Measurements from ENCODE around the gene IL12RB2.

DNA sequence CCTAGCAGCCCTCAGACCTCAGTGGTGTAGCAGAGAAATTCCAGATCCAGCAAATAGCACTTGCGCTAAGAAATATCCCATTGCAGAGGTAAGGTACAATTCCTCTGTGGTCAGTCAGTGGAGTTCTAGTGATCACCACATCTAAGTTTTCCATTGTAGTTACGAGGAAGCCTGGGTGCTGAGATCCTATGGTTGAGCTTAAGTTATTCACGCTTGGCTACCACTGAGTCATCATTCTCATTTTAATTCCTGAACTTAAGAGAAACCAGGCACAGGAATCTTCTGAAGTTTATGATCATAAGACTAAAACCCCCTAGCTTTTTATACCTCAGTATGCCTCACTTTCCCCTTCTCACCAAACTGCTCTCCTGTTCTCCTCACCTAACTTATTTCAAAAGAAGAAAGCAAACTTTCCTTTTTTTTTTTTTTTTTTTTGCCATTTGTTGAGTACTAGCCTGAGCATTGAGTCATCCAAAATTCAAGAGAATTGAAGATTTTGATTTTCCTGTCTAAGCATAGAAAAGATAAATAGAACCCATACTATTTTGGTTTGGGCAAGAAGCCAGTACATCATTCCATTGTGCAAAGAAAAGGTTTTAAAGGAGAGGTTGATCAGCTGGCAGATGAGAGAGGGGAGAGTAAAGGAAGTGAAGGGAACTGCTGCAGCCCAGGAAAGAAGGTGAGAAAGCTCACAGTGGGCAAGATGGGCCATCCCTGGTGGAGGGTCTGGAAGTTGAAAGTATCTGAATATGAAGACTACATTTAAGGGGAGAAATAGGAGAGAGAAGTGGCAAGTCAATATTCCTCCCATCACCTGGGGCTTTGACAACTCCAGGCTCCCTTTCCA, 82.6 kb downstream of the IL12RB2 start:
- TF ChIP-seq CTCF (conservative IDR thresholded peaks at IDR 0.05; ENCODE audit: low read depth, low read length): no peak
- no peak for TF ChIP-seq EZH2 (IDR thresholded peaks at IDR 0.05; ENCODE audit: low read length, unreplicated experiment)
